GM12874 (cell line): ENCODE measurements around the gene HPSE.
A peak's percentile ranks its signal among the peaks of the same experiment; 100 is the strongest.

Experiments
- TF ChIP-seq, protein P1 (sequence below): IDR thresholded peaks from 2 replicates; pipeline ENCODE4 v1.5.1; 2011; ENCODE audit warnings: low read depth, mild to moderate bottlenecking, control low read depth, low read length, moderate library complexity; ENCODE audit not compliant: insufficient read depth

Gene HPSE

DNA sequence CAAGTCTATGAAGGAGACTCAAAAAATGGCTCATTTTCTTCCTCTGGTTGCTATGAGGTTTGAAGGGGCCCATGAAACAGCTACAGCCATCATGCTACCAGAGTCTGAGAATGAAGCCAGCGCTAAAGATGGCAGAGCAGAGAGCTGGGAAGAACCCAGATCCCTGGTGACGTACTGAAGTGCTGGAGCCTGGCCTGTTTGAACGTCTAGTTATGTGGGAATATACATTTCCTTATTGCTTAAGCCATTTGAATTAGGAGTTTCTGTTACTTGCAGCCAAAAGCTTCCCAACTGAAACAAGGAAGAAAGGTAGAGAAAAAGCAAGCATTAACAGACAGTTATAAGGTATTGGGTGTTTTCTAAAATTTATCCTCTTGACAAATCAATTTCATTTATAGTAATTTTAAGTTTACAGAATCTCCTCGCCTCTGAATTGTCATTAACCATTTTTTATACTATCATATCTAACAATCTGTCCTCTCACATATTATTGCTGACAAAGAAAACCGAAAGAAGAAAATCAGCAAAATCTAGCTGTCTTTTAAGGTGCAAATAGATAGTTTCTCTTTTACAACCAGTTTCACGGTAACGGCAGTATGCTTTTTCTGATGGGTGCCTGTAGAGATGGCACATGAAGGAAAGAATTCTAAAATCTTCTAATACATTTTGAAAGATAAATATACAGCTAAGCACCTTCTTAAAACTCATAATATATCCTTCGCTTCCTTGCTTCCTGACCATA is 41.2 kb downstream of the HPSE start:
- TF ChIP-seq, protein P1, sequence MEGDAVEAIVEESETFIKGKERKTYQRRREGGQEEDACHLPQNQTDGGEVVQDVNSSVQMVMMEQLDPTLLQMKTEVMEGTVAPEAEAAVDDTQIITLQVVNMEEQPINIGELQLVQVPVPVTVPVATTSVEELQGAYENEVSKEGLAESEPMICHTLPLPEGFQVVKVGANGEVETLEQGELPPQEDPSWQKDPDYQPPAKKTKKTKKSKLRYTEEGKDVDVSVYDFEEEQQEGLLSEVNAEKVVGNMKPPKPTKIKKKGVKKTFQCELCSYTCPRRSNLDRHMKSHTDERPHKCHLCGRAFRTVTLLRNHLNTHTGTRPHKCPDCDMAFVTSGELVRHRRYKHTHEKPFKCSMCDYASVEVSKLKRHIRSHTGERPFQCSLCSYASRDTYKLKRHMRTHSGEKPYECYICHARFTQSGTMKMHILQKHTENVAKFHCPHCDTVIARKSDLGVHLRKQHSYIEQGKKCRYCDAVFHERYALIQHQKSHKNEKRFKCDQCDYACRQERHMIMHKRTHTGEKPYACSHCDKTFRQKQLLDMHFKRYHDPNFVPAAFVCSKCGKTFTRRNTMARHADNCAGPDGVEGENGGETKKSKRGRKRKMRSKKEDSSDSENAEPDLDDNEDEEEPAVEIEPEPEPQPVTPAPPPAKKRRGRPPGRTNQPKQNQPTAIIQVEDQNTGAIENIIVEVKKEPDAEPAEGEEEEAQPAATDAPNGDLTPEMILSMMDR = no peak

GRCh38 chr4:83285055-83285407 is 49.6 kb downstream of the HPSE start:
- TF ChIP-seq, protein P1 = no peak

DNA sequence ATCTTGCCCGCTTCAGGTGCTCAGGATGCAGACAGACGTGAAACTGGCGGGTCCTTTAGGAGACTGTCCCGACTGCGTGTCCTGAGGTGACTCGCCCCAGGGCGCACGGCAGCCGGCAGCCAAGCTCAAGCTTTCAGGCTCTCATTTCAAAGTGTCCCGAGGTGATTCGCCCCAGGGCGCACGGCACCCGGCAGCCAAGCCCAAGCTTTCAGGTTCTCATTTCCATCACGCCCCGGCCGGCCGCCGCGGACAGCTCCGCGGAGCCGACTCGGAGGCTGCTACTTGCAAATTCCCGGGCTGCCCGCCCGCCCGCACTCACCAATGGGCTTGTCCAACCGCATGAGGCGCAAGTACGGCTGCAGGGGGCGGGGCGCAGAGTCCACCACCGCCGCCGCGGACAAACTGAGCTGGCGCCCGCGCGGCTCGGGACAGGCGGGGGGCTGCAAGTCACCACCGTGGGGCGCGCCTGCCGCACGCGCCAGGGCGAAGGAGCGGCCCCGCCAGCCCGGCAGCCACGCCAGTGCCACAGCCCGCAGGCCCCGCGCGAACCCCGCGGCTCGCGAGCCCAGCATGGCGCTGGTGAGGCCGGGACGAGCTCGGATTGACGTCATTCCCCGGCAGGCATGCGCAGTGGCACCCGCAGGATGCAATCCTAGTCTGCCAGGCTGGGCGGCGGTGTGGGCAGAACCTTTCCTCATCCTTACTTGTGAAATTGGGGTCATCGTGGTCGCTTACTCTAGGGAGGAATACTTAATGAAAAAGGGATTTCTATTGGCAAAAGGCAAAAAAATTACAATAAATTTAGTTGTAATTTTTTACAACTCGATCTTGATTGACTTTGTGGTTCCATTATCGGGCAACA is 50.2 kb downstream of the HPSE start, which contains the start of gene COQ2:
Gene COQ2 (minus strand): TSS at position 606 of the 862 bp plus-strand sequence. CDS start 34 bp downstream, at position 572.
- TF ChIP-seq, protein P1 = no peak; the same call in 1 of the 2 replicates

GRCh38 chr4:83283181-83283580 is 51.5 kb downstream of the HPSE start:
- TF ChIP-seq, protein P1 = no peak

- TF ChIP-seq, protein P1 = peak; percentile 46; the same call in 1 of the 2 replicates
These were observed 52.6 kb downstream of the HPSE start for GRCh38 chr4:83282049-83282535.

- TF ChIP-seq, protein P1 = peak; percentile 14; the same call in 1 of the 2 replicates
These were observed 53.3 kb downstream of the HPSE start for GRCh38 chr4:83281307-83281706.
